ENCODE measurements around the gene TRPM6.
"Not testable (repeated sequence)": the region's sequence is repeated elsewhere in the genome, so short reads cannot be mapped to it uniquely, and the experiment has no call there.

TRPM6 gene

DNA sequence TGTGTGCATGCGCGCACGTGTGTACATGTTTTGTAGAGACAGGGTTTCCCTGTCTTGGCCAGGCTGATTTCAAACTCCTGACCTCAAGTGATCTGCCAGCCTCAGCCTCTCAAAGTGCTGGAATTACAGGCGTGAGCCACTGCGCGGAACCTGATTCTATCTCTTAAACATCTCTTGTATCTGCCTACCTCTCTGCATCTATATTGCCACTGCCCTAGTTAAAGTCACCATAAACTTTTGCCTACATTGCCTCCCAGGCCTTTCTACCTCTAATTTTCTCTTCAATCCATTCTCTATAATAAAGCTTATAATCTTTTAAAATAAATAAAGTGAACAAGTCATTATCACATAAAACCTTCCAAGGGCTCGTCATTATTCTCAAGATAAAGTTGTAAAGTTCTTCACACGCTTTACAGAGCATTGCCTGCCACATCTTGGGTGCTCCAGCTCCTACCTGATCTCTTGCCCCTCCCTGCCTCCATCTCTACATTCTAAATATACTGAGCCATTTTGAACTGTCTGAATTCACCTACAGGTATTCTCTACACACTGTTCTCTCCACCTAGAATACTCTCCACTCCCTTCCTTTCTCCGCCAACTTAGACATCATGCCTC, 15.0 kb downstream of the TRPM6 start:
- no peak for DNase-seq (ENCODE audit: low read depth)
- H3K4me3 ChIP-seq (ENCODE audit: control insufficient read depth, low read depth, low read length): no peak overlapping the region
- TF ChIP-seq, protein P1, sequence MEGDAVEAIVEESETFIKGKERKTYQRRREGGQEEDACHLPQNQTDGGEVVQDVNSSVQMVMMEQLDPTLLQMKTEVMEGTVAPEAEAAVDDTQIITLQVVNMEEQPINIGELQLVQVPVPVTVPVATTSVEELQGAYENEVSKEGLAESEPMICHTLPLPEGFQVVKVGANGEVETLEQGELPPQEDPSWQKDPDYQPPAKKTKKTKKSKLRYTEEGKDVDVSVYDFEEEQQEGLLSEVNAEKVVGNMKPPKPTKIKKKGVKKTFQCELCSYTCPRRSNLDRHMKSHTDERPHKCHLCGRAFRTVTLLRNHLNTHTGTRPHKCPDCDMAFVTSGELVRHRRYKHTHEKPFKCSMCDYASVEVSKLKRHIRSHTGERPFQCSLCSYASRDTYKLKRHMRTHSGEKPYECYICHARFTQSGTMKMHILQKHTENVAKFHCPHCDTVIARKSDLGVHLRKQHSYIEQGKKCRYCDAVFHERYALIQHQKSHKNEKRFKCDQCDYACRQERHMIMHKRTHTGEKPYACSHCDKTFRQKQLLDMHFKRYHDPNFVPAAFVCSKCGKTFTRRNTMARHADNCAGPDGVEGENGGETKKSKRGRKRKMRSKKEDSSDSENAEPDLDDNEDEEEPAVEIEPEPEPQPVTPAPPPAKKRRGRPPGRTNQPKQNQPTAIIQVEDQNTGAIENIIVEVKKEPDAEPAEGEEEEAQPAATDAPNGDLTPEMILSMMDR (IDR thresholded peaks at IDR 0.05; ENCODE audit: control insufficient read depth, insufficient read depth, low read depth, low read length, missing control alignments): no peak

DNA sequence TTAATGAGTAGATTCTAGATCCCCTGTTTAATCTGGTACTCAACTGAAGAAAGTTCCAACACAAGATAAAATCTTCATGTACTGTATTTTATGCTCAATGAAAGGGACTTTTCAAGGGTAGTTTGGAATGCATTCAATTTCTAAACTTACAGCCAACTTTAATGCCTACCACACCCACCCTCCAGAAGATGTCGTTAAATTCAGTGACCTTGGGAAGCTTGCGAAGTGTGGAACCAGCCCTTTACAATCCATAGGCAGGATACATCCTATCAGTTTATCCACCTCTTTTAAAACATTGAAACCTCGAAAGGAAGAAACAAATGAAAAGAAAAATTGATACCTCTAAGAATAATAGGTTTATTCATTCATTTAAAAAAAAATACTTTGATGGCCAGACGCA, 20.2 kb downstream of the TRPM6 start:
- H3K4me3 ChIP-seq (ENCODE audit: control insufficient read depth, low read depth, low read length): no peak overlapping the region
- TF ChIP-seq, protein P1 (IDR thresholded peaks at IDR 0.05; ENCODE audit: control insufficient read depth, insufficient read depth, low read depth, low read length, missing control alignments): no peak
- no peak for DNase-seq (ENCODE audit: low read depth)

DNA sequence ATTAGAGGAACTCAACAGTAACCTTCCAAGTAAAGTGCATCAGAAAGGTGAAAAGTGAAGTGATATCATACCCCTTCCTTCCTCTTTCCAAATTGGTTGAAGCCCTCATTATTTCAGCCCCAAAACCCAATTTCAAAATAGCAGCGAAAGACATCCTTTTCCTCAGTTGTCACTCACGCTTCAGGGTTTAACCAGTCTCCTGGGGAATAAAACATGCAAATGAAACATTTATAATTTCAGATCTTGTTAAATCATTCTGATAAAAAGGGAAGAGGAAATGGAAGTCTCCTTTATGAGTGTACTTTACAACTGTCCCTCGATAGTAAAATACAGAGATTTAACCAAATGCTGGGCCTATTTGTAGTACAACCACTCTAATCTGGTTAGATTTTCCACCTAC, 22.5 kb downstream of the TRPM6 start:
- H3K4me3 ChIP-seq (ENCODE audit: control insufficient read depth, low read depth, low read length): no peak overlapping the region
- TF ChIP-seq, protein P1 (IDR thresholded peaks at IDR 0.05; ENCODE audit: control insufficient read depth, insufficient read depth, low read depth, low read length, missing control alignments): no peak
- no peak for DNase-seq (ENCODE audit: low read depth)

DNA sequence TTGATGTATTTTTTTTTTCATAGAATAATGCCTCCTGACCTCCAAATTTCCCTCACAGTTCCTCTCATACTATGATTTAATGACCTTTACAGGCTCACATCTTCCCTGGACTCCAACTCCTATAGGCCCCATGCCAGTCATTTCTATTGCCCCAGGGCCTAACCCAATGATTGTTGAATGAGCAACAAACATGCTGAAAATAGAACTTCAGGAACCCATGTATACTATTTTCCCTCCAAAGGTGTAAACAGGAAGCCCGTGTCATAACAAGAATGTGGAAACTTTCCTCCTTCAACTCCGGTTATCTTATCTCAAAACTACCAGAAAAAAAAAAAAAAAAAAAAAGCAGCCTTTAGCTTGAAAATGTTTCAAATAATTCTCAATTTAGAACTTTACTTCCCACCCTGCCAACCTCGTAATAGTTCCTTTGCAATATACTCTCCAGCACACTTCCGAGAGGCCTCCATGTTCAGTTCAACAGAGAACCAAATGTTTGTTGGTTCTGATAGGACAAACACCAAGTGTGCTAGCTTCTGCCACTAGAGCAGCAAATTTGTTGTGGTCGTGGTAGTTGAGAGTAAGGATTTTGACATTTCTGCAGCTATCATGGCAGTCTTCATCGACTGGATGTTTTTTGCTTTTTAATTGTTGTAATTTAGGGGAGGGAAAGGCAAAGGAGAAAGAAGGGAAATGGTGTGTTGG, 25.8 kb downstream of the TRPM6 start:
- H3K4me3 ChIP-seq (ENCODE audit: control insufficient read depth, low read depth, low read length): no peak overlapping the region
- no peak for DNase-seq (ENCODE audit: low read depth)
- TF ChIP-seq, protein P1 (IDR thresholded peaks at IDR 0.05; ENCODE audit: control insufficient read depth, insufficient read depth, low read depth, low read length, missing control alignments): no peak

DNA sequence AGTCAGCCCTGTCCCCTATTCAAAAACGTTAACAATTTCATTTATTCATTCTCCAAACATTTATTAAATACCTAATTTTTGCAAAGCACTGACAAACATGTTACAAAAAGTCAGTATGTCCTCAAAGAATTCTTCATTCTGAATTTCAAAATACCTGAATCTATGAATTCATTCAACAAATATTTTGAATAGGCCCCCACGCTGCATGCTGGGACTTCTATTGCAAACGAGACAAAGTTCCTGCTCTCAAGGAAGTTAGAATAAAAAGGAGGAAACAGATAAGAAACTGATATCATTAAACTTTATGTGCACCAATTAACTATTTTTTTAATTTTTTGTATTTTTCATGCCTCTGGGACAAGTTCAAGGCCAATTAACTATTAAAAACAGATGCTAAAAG, 26.6 kb downstream of the TRPM6 start:
- DNase-seq (ENCODE audit: low read depth): no peak
- H3K4me3 ChIP-seq (ENCODE audit: control insufficient read depth, low read depth, low read length): no peak overlapping the region
- TF ChIP-seq, protein P1 (IDR thresholded peaks at IDR 0.05; ENCODE audit: control insufficient read depth, insufficient read depth, low read depth, low read length, missing control alignments): no peak

DNA sequence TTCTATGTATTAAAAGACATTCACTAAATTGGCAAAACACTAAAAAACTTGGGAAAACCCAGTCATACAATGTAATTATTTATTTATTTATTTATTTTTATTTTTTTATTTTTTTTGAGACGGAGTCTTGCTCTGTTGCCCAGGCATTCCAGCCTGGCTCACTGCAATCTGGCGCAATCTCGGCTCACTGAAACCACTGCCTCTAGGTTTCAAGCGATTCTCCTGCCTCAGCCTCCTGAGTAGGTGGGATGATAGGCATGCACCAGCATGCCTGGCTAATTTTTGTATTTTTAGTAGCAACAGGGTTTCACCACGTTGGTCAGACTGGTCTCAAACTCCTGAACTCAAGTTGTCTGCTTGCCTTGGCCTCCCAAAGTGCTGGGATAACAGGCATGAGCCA, 27.5 kb downstream of the TRPM6 start:
- not testable (repeated sequence) for H3K4me3 ChIP-seq (ENCODE audit: control insufficient read depth, low read depth, low read length); DNase-seq (ENCODE audit: low read depth)

DNA sequence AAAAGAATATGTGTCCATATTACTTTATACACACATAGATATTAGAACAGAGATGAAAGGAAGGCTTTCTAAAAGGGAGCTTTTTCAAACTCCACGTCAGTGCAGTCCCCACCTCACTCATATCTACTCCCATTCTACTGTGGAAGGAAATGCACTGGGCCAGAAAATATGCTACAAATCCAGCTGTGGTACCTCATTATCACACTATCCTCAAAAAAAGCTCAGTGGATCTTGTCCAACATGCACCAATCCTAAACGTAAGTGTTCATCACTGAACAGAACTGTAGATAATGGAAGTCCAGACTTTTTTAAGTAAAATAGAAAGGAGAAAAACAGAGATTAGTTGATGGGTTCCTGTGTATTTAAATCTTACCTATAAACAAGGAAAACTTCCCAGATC, 27.9 kb downstream of the TRPM6 start:
- no peak for DNase-seq (ENCODE audit: low read depth)
- no peak overlapping the region for H3K4me3 ChIP-seq (ENCODE audit: control insufficient read depth, low read depth, low read length)
- TF ChIP-seq, protein P1 (IDR thresholded peaks at IDR 0.05; ENCODE audit: control insufficient read depth, insufficient read depth, low read depth, low read length, missing control alignments): no peak

All from AG09309 (cell line).